ENCODE results near the gene OR4F6. TPM values are rescaled to one million over a fixed set of nuclear protein-coding genes. Genes with fewer than 3 reads are reported as not detected.

The OR4F6 gene
- total RNA-seq, 2 donors from 2014 or later: not detected

DNA sequence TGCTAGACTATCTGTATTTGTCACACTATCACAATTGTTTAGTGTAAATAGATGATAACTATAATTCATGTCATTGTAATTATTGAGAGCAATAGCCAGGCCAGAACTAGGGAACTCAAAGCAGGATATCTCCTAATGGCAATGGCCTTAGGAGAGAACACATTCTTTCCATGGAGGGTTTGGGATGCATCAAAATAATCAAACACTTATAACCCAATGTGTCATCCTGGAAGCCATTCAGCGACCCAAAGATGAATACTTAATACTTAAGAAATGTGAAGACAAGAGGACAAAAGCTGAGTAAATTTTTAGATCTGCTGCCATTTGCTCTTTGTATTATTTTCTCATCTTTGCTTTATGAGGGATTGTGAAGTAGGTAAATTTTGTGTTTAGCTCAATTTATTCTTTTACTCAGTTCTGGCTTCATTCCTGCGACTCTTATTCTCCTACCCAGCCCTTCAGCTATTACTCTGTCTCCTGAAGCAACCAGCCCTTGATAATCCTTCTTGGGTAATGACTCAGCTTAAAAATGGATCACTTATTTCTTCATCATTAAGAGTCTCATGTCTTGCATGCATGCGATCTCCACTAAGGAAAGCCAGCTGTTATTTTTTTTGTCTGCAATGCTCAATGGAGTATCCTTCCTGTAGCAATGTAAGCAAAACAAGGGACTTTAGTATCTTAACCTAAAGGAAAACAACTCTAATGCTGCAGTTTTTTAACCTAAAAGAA, 10.7 kb downstream of the OR4F6 start:
- no peaks in the 10 kb centered on the region for H3K27me3 Mint-ChIP-seq (ENCODE audit: insufficient read depth)
- Histone ChIP-seq H3K36me3 (ENCODE audit: control insufficient read depth, insufficient read depth, low read length) (no peaks in the 10 kb centered on the region), H3K4me3 (ENCODE audit: low read length) (no peak overlapping the region), H3K9ac (ENCODE audit: extremely low read depth, low read length, poor library complexity, severe bottlenecking) (no peak overlapping the region), H3K9me3 (ENCODE audit: control insufficient read depth, low read length) (no peaks in the 10 kb centered on the region), H3K4me1 (ENCODE audit: control insufficient read depth, insufficient read depth, low read length) (no peaks in the 10 kb centered on the region), H3K27me3 (ENCODE audit: control insufficient read depth, insufficient read depth, low read length, poor library complexity, severe bottlenecking) (peaks cover 11% of the 10 kb centered on the region), H3K27ac (ENCODE audit: low read depth, low read length) (no peak overlapping the region)
- H3K36me3 Mint-ChIP-seq (ENCODE audit: low read depth): no peaks in the 10 kb centered on the region
- no peak for DNase-seq
- TF ChIP-seq, protein P1, sequence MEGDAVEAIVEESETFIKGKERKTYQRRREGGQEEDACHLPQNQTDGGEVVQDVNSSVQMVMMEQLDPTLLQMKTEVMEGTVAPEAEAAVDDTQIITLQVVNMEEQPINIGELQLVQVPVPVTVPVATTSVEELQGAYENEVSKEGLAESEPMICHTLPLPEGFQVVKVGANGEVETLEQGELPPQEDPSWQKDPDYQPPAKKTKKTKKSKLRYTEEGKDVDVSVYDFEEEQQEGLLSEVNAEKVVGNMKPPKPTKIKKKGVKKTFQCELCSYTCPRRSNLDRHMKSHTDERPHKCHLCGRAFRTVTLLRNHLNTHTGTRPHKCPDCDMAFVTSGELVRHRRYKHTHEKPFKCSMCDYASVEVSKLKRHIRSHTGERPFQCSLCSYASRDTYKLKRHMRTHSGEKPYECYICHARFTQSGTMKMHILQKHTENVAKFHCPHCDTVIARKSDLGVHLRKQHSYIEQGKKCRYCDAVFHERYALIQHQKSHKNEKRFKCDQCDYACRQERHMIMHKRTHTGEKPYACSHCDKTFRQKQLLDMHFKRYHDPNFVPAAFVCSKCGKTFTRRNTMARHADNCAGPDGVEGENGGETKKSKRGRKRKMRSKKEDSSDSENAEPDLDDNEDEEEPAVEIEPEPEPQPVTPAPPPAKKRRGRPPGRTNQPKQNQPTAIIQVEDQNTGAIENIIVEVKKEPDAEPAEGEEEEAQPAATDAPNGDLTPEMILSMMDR (conservative IDR thresholded peaks at IDR 0.05): no peak
- WGBS, 2 experiments (ENCODE audit: insufficient coverage in 1 of 2, insufficient read length in 1 of 2): 77 to 79% methylated on average over 3 of the region's 3 CpGs
- no peaks in the 10 kb centered on the region for H3K4me1 Mint-ChIP-seq
- H3K4me3 Mint-ChIP-seq: no peak overlapping the region
- no peaks in the 10 kb centered on the region for H3K9me3 Mint-ChIP-seq
- no peak overlapping the region for H3K27ac Mint-ChIP-seq

DNA sequence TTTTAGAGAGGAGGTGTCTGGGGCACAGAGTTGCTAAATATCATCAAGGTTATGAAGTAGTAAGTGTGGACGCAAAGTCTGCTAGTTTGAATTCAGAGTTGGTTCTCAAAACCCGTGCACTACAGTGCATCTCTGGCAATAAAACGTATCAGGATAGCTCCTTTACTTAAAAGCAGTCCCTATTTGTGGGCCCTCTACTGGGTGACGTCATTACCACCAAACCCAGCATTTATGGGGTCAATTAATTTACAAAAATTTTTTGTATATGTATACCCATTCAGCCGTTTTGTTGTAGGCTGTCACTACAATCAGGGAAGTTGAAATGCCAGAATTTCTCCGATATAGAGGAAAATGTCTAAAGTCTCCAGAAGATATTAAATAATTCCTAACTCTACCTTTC, 17.5 kb downstream of the OR4F6 start:
- Histone ChIP-seq H3K4me1 (ENCODE audit: control insufficient read depth, insufficient read depth, low read length) (no peaks in the 10 kb centered on the region), H3K36me3 (ENCODE audit: control insufficient read depth, insufficient read depth, low read length) (no peaks in the 10 kb centered on the region), H3K9me3 (ENCODE audit: control insufficient read depth, low read length) (no peaks in the 10 kb centered on the region), H3K4me3 (ENCODE audit: low read length) (no peak overlapping the region), H3K9ac (ENCODE audit: extremely low read depth, low read length, poor library complexity, severe bottlenecking) (no peak overlapping the region), H3K27ac (ENCODE audit: low read depth, low read length) (no peak overlapping the region), H3K27me3 (ENCODE audit: control insufficient read depth, insufficient read depth, low read length, poor library complexity, severe bottlenecking) (peaks cover 7% of the 10 kb centered on the region)
- no peaks in the 10 kb centered on the region for H3K4me1 Mint-ChIP-seq
- H3K4me3 Mint-ChIP-seq: no peak overlapping the region
- WGBS, 2 experiments (ENCODE audit: insufficient coverage in 1 of 2, insufficient read length in 1 of 2): 61 to 80% methylated on average over 3 to 5 of the region's 6 CpGs
- no peaks in the 10 kb centered on the region for H3K9me3 Mint-ChIP-seq
- TF ChIP-seq, protein P1 (conservative IDR thresholded peaks at IDR 0.05): no peak
- no peaks in the 10 kb centered on the region for H3K36me3 Mint-ChIP-seq (ENCODE audit: low read depth)
- no peak for DNase-seq
- no peak overlapping the region for H3K27ac Mint-ChIP-seq
- H3K27me3 Mint-ChIP-seq (ENCODE audit: insufficient read depth): no peaks in the 10 kb centered on the region

DNA sequence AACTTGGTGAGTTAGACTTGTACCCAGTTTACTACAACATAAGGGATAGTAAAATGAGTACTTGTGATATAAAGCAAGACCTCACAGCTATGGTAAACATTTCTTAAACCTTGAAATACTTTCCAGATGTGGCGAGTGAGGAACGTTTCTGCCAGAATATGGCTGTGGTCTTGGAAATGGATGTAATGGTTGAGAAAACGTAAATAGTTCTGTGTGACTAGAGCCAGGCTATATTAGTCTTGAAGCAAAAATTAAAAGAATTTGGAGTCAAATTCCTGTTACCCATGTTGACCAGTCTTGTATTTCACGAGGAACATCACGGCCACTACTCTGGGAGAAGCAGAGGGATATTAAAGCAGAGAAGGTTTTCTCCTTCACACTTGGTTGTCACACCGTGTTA, 23.9 kb downstream of the OR4F6 start:
- TF ChIP-seq, protein P1 (conservative IDR thresholded peaks at IDR 0.05): no peak
- no peaks in the 10 kb centered on the region for H3K9me3 Mint-ChIP-seq
- Histone ChIP-seq H3K9me3 (ENCODE audit: control insufficient read depth, low read length) (no peaks in the 10 kb centered on the region), H3K4me3 (ENCODE audit: low read length) (no peak overlapping the region), H3K4me1 (ENCODE audit: control insufficient read depth, insufficient read depth, low read length) (no peaks in the 10 kb centered on the region), H3K9ac (ENCODE audit: extremely low read depth, low read length, poor library complexity, severe bottlenecking) (no peak overlapping the region), H3K27me3 (ENCODE audit: control insufficient read depth, insufficient read depth, low read length, poor library complexity, severe bottlenecking) (peaks cover 13% of the 10 kb centered on the region), H3K27ac (ENCODE audit: low read depth, low read length) (no peak overlapping the region), H3K36me3 (ENCODE audit: control insufficient read depth, insufficient read depth, low read length) (no peaks in the 10 kb centered on the region)
- H3K4me1 Mint-ChIP-seq: no peaks in the 10 kb centered on the region
- H3K36me3 Mint-ChIP-seq (ENCODE audit: low read depth): no peaks in the 10 kb centered on the region
- H3K27ac Mint-ChIP-seq: no peak overlapping the region
- WGBS, 2 experiments (ENCODE audit: insufficient coverage in 1 of 2, insufficient read length in 1 of 2): 77 to 84% methylated on average over 2 to 5 of the region's 6 CpGs
- DNase-seq: no peak
- no peak overlapping the region for H3K4me3 Mint-ChIP-seq
- H3K27me3 Mint-ChIP-seq (ENCODE audit: insufficient read depth): peaks cover 2% of the 10 kb centered on the region
